Measurements from ENCODE around the gene SRPK3.
"Not testable (repeated sequence)": the region's sequence is repeated elsewhere in the genome, so short reads cannot be mapped to it uniquely, and the experiment has no call there.

DNA sequence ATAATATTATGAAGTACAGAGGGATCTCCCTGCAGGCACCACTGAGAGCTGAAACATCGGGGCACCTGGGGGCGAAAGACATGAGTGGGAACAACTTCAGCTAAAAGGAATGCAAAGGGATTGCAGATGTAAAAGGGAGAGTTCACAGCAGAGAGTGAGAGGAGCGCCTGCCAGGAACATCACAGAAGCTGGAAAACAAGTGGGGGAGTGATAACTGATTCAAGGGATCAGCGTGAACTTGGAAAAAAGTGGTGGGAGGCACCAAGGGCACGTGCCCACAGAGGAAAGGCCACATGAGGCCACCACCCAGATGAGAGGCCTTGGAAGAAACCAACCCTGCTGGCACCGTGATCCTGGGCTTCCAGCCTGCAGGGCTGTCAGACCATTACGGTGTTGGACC lies 31.8 kb upstream of the SRPK3 start:
- TF ChIP-seq, protein P1, sequence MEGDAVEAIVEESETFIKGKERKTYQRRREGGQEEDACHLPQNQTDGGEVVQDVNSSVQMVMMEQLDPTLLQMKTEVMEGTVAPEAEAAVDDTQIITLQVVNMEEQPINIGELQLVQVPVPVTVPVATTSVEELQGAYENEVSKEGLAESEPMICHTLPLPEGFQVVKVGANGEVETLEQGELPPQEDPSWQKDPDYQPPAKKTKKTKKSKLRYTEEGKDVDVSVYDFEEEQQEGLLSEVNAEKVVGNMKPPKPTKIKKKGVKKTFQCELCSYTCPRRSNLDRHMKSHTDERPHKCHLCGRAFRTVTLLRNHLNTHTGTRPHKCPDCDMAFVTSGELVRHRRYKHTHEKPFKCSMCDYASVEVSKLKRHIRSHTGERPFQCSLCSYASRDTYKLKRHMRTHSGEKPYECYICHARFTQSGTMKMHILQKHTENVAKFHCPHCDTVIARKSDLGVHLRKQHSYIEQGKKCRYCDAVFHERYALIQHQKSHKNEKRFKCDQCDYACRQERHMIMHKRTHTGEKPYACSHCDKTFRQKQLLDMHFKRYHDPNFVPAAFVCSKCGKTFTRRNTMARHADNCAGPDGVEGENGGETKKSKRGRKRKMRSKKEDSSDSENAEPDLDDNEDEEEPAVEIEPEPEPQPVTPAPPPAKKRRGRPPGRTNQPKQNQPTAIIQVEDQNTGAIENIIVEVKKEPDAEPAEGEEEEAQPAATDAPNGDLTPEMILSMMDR (conservative IDR thresholded peaks at IDR 0.05; ENCODE audit: low read length) = not testable (repeated sequence)
- TF ChIP-seq EZH2phosphoT487 (IDR thresholded peaks at IDR 0.05; ENCODE audit: borderline replicate concordance, low read depth, low read length) = not testable (repeated sequence)
